GM19395 (cell line): ENCODE measurements around the gene PAFAH1B1.

ENCODE experiments used
- ATAC-seq: cut with Tn5 transposase; IDR thresholded peaks from one replicate; pipeline ENCODE4 v1.9.1; 2021; ENCODE audit warnings: mild to moderate bottlenecking, moderate library complexity; ENCODE audit not compliant: unreplicated experiment

Gene PAFAH1B1

GRCh38 chr17:2712300-2713043 lies 119.0 kb downstream of the PAFAH1B1 start:
- no peak for ATAC-seq

GRCh38 chr17:2713881-2714280 lies 120.4 kb downstream of the PAFAH1B1 start:
- ATAC-seq = no peak

- no peak for ATAC-seq
Observed at GRCh38 chr17:2716649-2717048, 123.2 kb downstream of the PAFAH1B1 start.

GRCh38 chr17:2718150-2718938 lies 124.9 kb downstream of the PAFAH1B1 start:
- no peak for ATAC-seq

GRCh38 chr17:2719861-2720260 lies 126.4 kb downstream of the PAFAH1B1 start:
- ATAC-seq = no peak

- no peak for ATAC-seq
Observed at GRCh38 chr17:2721603-2722002, 128.1 kb downstream of the PAFAH1B1 start.

GRCh38 chr17:2722611-2723010 lies 129.2 kb downstream of the PAFAH1B1 start:
- no peak for ATAC-seq

- ATAC-seq = no peak
Observed at GRCh38 chr17:2723505-2723996, 130.1 kb downstream of the PAFAH1B1 start.

- no peak for ATAC-seq
Observed at GRCh38 chr17:2723997-2724783, 130.7 kb downstream of the PAFAH1B1 start.

GRCh38 chr17:2724784-2725164 lies 131.3 kb downstream of the PAFAH1B1 start:
- no peak for ATAC-seq

- no peak for ATAC-seq
Observed at GRCh38 chr17:2730764-2731353, 137.4 kb downstream of the PAFAH1B1 start.

GRCh38 chr17:2731807-2732206 lies 138.4 kb downstream of the PAFAH1B1 start:
- no peak for ATAC-seq

- ATAC-seq = no peak
Observed at GRCh38 chr17:2734939-2735338, 141.5 kb downstream of the PAFAH1B1 start.
